Heart left ventricle (tissue), 16 donors: Measurements from ENCODE around the gene SORCS1. TPM values are rescaled to one million over a fixed set of nuclear protein-coding genes. Genes with fewer than 3 reads are reported as not detected.

Experiments
- ATAC-seq, 4 donors: fragments of 200-7000 bp; cut with Tn5 transposase; one replicate each; pipeline ENCODE4 v1.9.1; 2020 to 2022; ENCODE audit warnings: moderate library complexity in 4 of 4, mild to moderate bottlenecking in 3 of 4, moderate number of reproducible peaks in 1 of 4
- DNase-seq, 5 donors: peaks; one replicate each; pipeline ENCODE4 v3.0.0-alpha.2; 2020
- H3K27ac ChIP-seq, 12 donors: fragments of 200-600 bp; sonication (generic) in 4 of 12; one replicate each; pipeline versions ENCODE4 v1.5.0 to v1.8.0; 2016 to 2022; ENCODE audit warnings: mild to moderate bottlenecking in 2 of 12
- H3K27me3 ChIP-seq, 9 donors: fragments of 200-600 bp; sonication (generic) in 2 of 9; one replicate each; pipeline versions ENCODE4 v1.5.1 to v1.8.0; 2016 to 2022; ENCODE audit warnings: mild to moderate bottlenecking in 3 of 9
- H3K36me3 ChIP-seq, 9 donors: fragments of 200-600 bp; sonication (generic) in 2 of 9; one replicate each; pipeline versions ENCODE4 v1.5.0 to v1.8.0; 2018 to 2022; ENCODE audit warnings: mild to moderate bottlenecking in 2 of 9
- H3K4me1 ChIP-seq, 12 donors: fragments of 200-600 bp; sonication (generic) in 4 of 12; one replicate each; pipeline versions ENCODE4 v1.5.0 to v1.8.0; 2016 to 2022; ENCODE audit warnings: mild to moderate bottlenecking in 3 of 12
- H3K4me3 ChIP-seq, 12 donors: fragments of 200-600 bp; sonication (generic) in 4 of 12; one replicate each; pipeline versions ENCODE4 v1.5.0 to v1.8.0; 2017 to 2022; ENCODE audit warnings: mild to moderate bottlenecking in 9 of 12, moderate library complexity in 4 of 12
- H3K9me3 ChIP-seq, 12 donors: fragments of 200-600 bp; sonication (generic) in 4 of 12; one replicate each; pipeline versions ENCODE4 v1.5.0 to v1.8.0; 2016 to 2022; ENCODE audit warnings: mild to moderate bottlenecking in 1 of 12
- POLR2A ChIP-seq, 2 donors: fragments of 450-650 bp; IDR thresholded peaks; one replicate each; pipeline ENCODE4 v1.6.1; 2017; ENCODE audit warnings: antibody characterized with exemption in 2 of 2, mild to moderate bottlenecking in 2 of 2, moderate library complexity in 2 of 2
- WGBS, 4 donors: extraction: QIAGEN DNeasy Blood & Tissue Kit in 2 of 4; methylation state at CpG; one replicate each; pipeline versions ENCODE4 v1.1.5 to v1.1.7; 2013 to 2018; 5-methylcytosine and 5-hydroxymethylcytosine counted together
- intact Hi-C, 10 donors: fragments of 100-400 bp; cut with DNase I; formaldehyde crosslinking; loops; one replicate each; pipeline versions ENCODE4 v1.11.1 to v1.14.2; 2022
- polyA plus RNA-seq, 2 donors: library from polyadenylated mRNA; stranded (reverse); fragments of 200-250 nt; gene quantifications; one replicate each; pipeline ENCODE4 v1.2.3, GENCODE V29; 2013
- total RNA-seq, 9 donors: library from RNA; depleted of rRNA in 2 of 9; stranded (reverse); fragments of >200 nt in 2 of 9; fragmentation: NEBNext Ultra II Directional in 3 of 9; extraction: Animal tissue kit (Norgen Biotek cat#: 25700) in 3 of 9; gene quantifications; one replicate each; pipeline versions ENCODE4 v1.1.0 to v1.2.4, GENCODE V29; 2016 to 2023
- TF ChIP-seq, protein P1 (sequence below), 12 donors: fragments of 200-600 bp; sonication (generic) in 4 of 12; IDR thresholded peaks; one replicate each; pipeline versions ENCODE4 v1.5.0 to v1.8.0; 2018 to 2022; ENCODE audit warnings: antibody characterized with exemption in 12 of 12, mild to moderate bottlenecking in 5 of 12
- donor health status: ischemic (EF 13 %, LVEDD 7.1; RV severe dilation, severe dysfunction).
- donor health status: healthy with polysubstance abuse.
- donor health status: DM: no; HTN: yes; CAD: no.
- donor health status: DM: no; HTN: no; CAD: no.
- donor health status: ischemic (EF 25% LVEDD 6.9; RV normal size, moderate dysfunction).
- donor health status: ischemic (EF 25% LVEDD 5.7; RV mildly dilated, moderate dysfunction).
- donor health status: healthy.
- donor health status: DM: yes; HTN: yes; CAD: no.
- donor health status: ischemic (EF 35%, LVEDD 5.7; RV mildly dilated, moderate dysfunction).
- donor health status: nonischemic (EF 11% LVEDD 7.7; RV severe dilation, severe dysfunction).
- donor health status: DM: yes; HTN: yes; CAD: no.
- donor health status: PGD.
- donor health status: ischemic (EF 29% LVEDD 5.4; RV normal size, mild dysfunction).
- donor health status: nonischemic (EF 23%, LVEDD 6.1; RV moderate dilation, normal function).

Gene SORCS1
- total and polyA plus RNA-seq, 11 donors, result 0.23 to 5.7 (median 1.1) TPM

DNA sequence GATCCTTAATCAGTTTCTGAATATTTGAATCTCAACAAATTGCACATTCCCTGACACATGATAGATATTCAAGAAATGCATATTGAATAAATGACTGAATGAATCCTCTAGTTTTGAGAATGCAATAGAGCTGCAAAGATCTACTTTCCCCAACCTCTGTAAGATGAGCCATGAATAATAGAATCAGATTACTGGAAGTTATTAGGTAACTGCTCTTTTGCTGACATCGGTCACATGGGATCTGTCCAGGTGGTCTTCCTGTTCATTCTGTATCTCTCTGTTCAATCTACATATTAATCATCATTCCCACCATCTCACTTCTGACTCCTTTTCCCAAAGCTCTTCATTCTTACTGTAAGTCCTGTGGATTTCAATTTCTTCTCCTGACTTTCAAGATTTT, 638.7 kb downstream of the SORCS1 start:
- no peaks in the 10 kb centered on the region for H3K36me3 ChIP-seq
- H3K27ac ChIP-seq, result no peak overlapping the region
- no peak overlapping the region for H3K4me3 ChIP-seq
- H3K4me1 ChIP-seq, result no peaks in the 10 kb centered on the region
- H3K9me3 ChIP-seq, result no peaks in the 10 kb centered on the region
- ATAC-seq (no peak), DNase-seq (no peak)
- H3K27me3 ChIP-seq, result no peaks in the 10 kb centered on the region
- WGBS, 4 donors, result 70 to 89% (median 82%) methylated on average over 1 of the region's 1 CpG
- intact Hi-C loops, result loop anchor here in 1 of 10 donors (5.0 kb wide), 1 partner anchor 109 kb away; no protein-coding TSS in a partner anchor
- TF ChIP-seq, protein P1, sequence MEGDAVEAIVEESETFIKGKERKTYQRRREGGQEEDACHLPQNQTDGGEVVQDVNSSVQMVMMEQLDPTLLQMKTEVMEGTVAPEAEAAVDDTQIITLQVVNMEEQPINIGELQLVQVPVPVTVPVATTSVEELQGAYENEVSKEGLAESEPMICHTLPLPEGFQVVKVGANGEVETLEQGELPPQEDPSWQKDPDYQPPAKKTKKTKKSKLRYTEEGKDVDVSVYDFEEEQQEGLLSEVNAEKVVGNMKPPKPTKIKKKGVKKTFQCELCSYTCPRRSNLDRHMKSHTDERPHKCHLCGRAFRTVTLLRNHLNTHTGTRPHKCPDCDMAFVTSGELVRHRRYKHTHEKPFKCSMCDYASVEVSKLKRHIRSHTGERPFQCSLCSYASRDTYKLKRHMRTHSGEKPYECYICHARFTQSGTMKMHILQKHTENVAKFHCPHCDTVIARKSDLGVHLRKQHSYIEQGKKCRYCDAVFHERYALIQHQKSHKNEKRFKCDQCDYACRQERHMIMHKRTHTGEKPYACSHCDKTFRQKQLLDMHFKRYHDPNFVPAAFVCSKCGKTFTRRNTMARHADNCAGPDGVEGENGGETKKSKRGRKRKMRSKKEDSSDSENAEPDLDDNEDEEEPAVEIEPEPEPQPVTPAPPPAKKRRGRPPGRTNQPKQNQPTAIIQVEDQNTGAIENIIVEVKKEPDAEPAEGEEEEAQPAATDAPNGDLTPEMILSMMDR (IDR thresholded peaks at IDR 0.05), result no peak
- TF ChIP-seq POLR2A (IDR thresholded peaks at IDR 0.05), result no peak
